HepG2 (cell line): Measurements from ENCODE around the gene ACE. TPM values are rescaled to one million over a fixed set of nuclear protein-coding genes. Genes with fewer than 3 reads are reported as not detected.

Source experiments
- DMTF1 ChIP-seq: sonication (generic); formaldehyde crosslinking; IDR thresholded peaks from 2 replicates; pipeline ENCODE4 v1.4.0; 2020; ENCODE audit warnings: mild to moderate bottlenecking, missing genetic modification reagents
- DNMT1 ChIP-seq: sonication (generic); formaldehyde crosslinking; IDR thresholded peaks from 2 replicates; pipeline ENCODE4 v1.5.1; 2020; ENCODE audit warnings: mild to moderate bottlenecking, missing genetic modification reagents
- FOXP1 ChIP-seq, 2 experiments: fragments of 450-650 bp in 1 of 2; IDR thresholded peaks; 2 replicates each; pipeline ENCODE4 v1.6.1; 2017 to 2018; ENCODE audit warnings: antibody characterized with exemption in 1 of 2
- GABPB1 ChIP-seq: IDR thresholded peaks from 2 replicates; pipeline ENCODE4 v1.6.1; 2016; ENCODE audit warnings: mild to moderate bottlenecking, missing genetic modification reagents, moderate library complexity, missing compliant biosample characterization
- HES4 ChIP-seq: sonication (generic); formaldehyde crosslinking; IDR thresholded peaks from 2 replicates; pipeline ENCODE4 v1.9.0; 2021; ENCODE audit warnings: mild to moderate bottlenecking, missing genetic modification reagents, borderline replicate concordance
- HIVEP1 ChIP-seq: sonication (generic); formaldehyde crosslinking; IDR thresholded peaks from 2 replicates; pipeline ENCODE4 v1.4.0; 2020; ENCODE audit warnings: mild to moderate bottlenecking, missing genetic modification reagents
- HOXA3 ChIP-seq: sonication (generic); formaldehyde crosslinking; IDR thresholded peaks from 2 replicates; pipeline ENCODE4 v1.5.0; 2020; ENCODE audit warnings: missing genetic modification reagents
- KDM2A ChIP-seq: sonication (generic); formaldehyde crosslinking; IDR thresholded peaks from 2 replicates; pipeline ENCODE4 v1.4.0; 2020; ENCODE audit warnings: low read depth, missing genetic modification reagents, borderline replicate concordance
- SMAD9 ChIP-seq: sonication (generic); formaldehyde crosslinking; IDR thresholded peaks from 2 replicates; pipeline ENCODE4 v1.5.1; 2020; ENCODE audit warnings: mild to moderate bottlenecking, missing genetic modification reagents
- STAT6 ChIP-seq: sonication (generic); formaldehyde crosslinking; IDR thresholded peaks from 2 replicates; pipeline ENCODE4 v1.4.0; 2020; ENCODE audit warnings: missing genetic modification reagents, mild to moderate bottlenecking, borderline replicate concordance
- TFAP4 ChIP-seq: sonication (generic); IDR thresholded peaks from 2 replicates; pipeline ENCODE4 v1.6.1; 2016; ENCODE audit warnings: low read depth, borderline replicate concordance
- YY1 ChIP-seq: IDR thresholded peaks from 2 replicates; pipeline ENCODE4 v1.6.1; 2011; ENCODE audit warnings: low read length, low read depth, moderate library complexity, mild to moderate bottlenecking; ENCODE audit not compliant: insufficient read depth, insufficient replicate concordance
- ZBTB33 ChIP-seq: sonication (generic); formaldehyde crosslinking; IDR thresholded peaks from 2 replicates; pipeline ENCODE4 v1.4.0; 2020; ENCODE audit warnings: missing genetic modification reagents
- ZFP62 ChIP-seq: sonication (generic); formaldehyde crosslinking; IDR thresholded peaks from 2 replicates; pipeline ENCODE4 v1.4.0; 2020; ENCODE audit warnings: missing genetic modification reagents
- ZMYM3 ChIP-seq: sonication (generic); formaldehyde crosslinking; IDR thresholded peaks from 2 replicates; pipeline ENCODE4 v1.5.1; 2020; ENCODE audit warnings: mild to moderate bottlenecking, missing genetic modification reagents
- ZNF274 ChIP-seq: sonication (generic); formaldehyde crosslinking; IDR thresholded peaks from 2 replicates; pipeline ENCODE4 v1.5.1; 2020; ENCODE audit warnings: mild to moderate bottlenecking, missing genetic modification reagents
- ZNF639 ChIP-seq: conservative IDR thresholded peaks from 2 replicates; pipeline ENCODE4 v1.6.1; 2018; ENCODE audit warnings: missing genetic modification reagents
- ZNF704 ChIP-seq: sonication (generic); formaldehyde crosslinking; IDR thresholded peaks from 2 replicates; pipeline ENCODE4 v1.8.1; 2023; ENCODE audit warnings: mild to moderate bottlenecking, inconsistent platforms, moderate library complexity, missing genetic modification reagents, borderline replicate concordance
- polyA plus RNA-seq, 8 experiments: library from polyadenylated mRNA; depleted of rRNA in 3 of 8; stranded (reverse) in 7 of 8; unstranded in 1 of 8; fragments of >200 nt; fragmentation: Illumina TruSeq in 4 of 8; extraction: Trizol in 4 of 8; gene quantifications; 2 replicates each; pipeline versions ENCODE4 v1.2.1 to v1.2.3, GENCODE V29; 2011 to 2016; ENCODE audit warnings: low read depth in 4 of 8, missing spikeins in 1 of 8, mixed read lengths in 1 of 8; ENCODE audit not compliant: insufficient read depth in 1 of 8
- total RNA-seq, 5 experiments: library from RNA; depleted of rRNA; stranded (reverse); fragments of >200 nt; fragmentation: Illumina TruSeq; extraction: Trizol; gene quantifications; 2 replicates each; pipeline ENCODE4 v1.2.3, GENCODE V29; 2016; ENCODE audit warnings: low read depth in 1 of 5

ACE gene
- total and polyA plus RNA-seq, 2 of the 13 experiments (the other 11 are each of a cell fraction or from before 2014, with no cell fraction given), result 0.08 to 0.13 TPM

GRCh38 chr17:63497708-63498483 lies 21.0 kb downstream of the ACE start (continued):
- TF ChIP-seq DMTF1, result no peak
- no peak for TF ChIP-seq ZFP62 (CRISPR knock-in tag)
- TF ChIP-seq HIVEP1 (CRISPR knock-in tag), result 0 out of 2 replicates have a peak, but pooled peaks have one; percentile 34
- TF ChIP-seq YY1, result peak; percentile 27
- TF ChIP-seq DNMT1 (CRISPR knock-in tag), result no peak
- no peak for TF ChIP-seq SMAD9 (CRISPR knock-in tag)
- TF ChIP-seq STAT6, result no peak
- no peak for TF ChIP-seq TFAP4
- TF ChIP-seq HOXA3 (CRISPR knock-in tag), result peak; percentile 1; the same call in 1 of the 2 replicates
- TF ChIP-seq ZNF704 (CRISPR knock-in tag), result no peak
- TF ChIP-seq GABPB1 (CRISPR knock-in tag), result peak; percentile 47
- 0 out of 2 replicates have a peak, but pooled peaks have one; percentile 18 for TF ChIP-seq KDM2A (CRISPR knock-in tag)
- peak; percentile 82 for TF ChIP-seq ZBTB33 (CRISPR knock-in tag)
- TF ChIP-seq FOXP1 (IDR thresholded peaks at IDR 0.05), result no peak
- TF ChIP-seq FOXP1 (CRISPR knock-in tag; IDR thresholded peaks at IDR 0.05), result no peak
- 0 out of 2 replicates have a peak, but pooled peaks have one; percentile 29 for TF ChIP-seq ZMYM3 (CRISPR knock-in tag)
- no peak for TF ChIP-seq ZNF639 (CRISPR knock-in tag)
- peak; percentile 74; the same call in 1 of the 2 replicates for TF ChIP-seq ZNF274 (CRISPR knock-in tag)
- no peak for TF ChIP-seq HES4
